ENCODE results near the gene SIVA1.
A peak's percentile ranks its signal among the peaks of the same experiment; 100 is the strongest.

The SIVA1 gene

GRCh38 chr14:104750056-104750752, 2.7 kb upstream of the SIVA1 start:
- H3K36me3 ChIP-seq (ENCODE audit: control insufficient read depth in 2 of 2, insufficient read depth in 1 of 2, low read length in 2 of 2) = peaks cover 0 to 15% of the 10 kb centered on the region in 2 experiments; a peak in 1 of 3 replicates
- no peaks in the 10 kb centered on the region; the same call in 1 of the 2 replicates for H3K4me1 ChIP-seq (ENCODE audit: control insufficient read depth, insufficient read depth, low read length)
- no peak overlapping the region for H3K4me3 ChIP-seq (ENCODE audit: low read depth, low read length)
- TF ChIP-seq ZNF670 (tag by site-specific recombination; IDR thresholded peaks at IDR 0.05; ENCODE audit: low read depth) (no peak), ZNF639 (tag by site-specific recombination; IDR thresholded peaks at IDR 0.05) (no peak), HIC1 (tag by site-specific recombination; IDR thresholded peaks at IDR 0.05) (no peak), ZNF645 (tag by site-specific recombination; IDR thresholded peaks at IDR 0.05) (no peak), ZFHX2 (tag by site-specific recombination; conservative IDR thresholded peaks at IDR 0.05) (peak; percentile 62), ZNF391 (tag by site-specific recombination; IDR thresholded peaks at IDR 0.05; ENCODE audit: borderline replicate concordance, low read depth) (no peak), ZNF707 (tag by site-specific recombination; IDR thresholded peaks at IDR 0.05) (no peak), ZNF449 (tag by site-specific recombination; IDR thresholded peaks at IDR 0.05) (no peak), ZNF223 (tag by site-specific recombination; IDR thresholded peaks at IDR 0.05) (no peak), EGR2 (tag by site-specific recombination; IDR thresholded peaks at IDR 0.05; ENCODE audit: low read depth) (0 out of 2 replicates have a peak, but pooled peaks have one; percentile 47), ZNF311 (tag by site-specific recombination; IDR thresholded peaks at IDR 0.05; ENCODE audit: borderline replicate concordance) (no peak), ZNF658 (tag by site-specific recombination; IDR thresholded peaks at IDR 0.05) (no peak), ZNF302 (tag by site-specific recombination; IDR thresholded peaks at IDR 0.05; ENCODE audit: low read depth) (no peak), ZIC2 (tag by site-specific recombination; IDR thresholded peaks at IDR 0.05) (peak; percentile 84), ZNF561 (tag by site-specific recombination; IDR thresholded peaks at IDR 0.05; ENCODE audit: borderline replicate concordance) (no peak), ZNF549 (tag by site-specific recombination; IDR thresholded peaks at IDR 0.05) (no peak), ZNF488 (tag by site-specific recombination; IDR thresholded peaks at IDR 0.05) (no peak), ZNF10 (tag by site-specific recombination; IDR thresholded peaks at IDR 0.05) (no peak), ZNF677 (tag by site-specific recombination; IDR thresholded peaks at IDR 0.05) (no peak), ZFP69B (tag by site-specific recombination; IDR thresholded peaks at IDR 0.05) (no peak), ZNF544 (tag by site-specific recombination; IDR thresholded peaks at IDR 0.05) (no peak), ZBTB17 (tag by site-specific recombination; IDR thresholded peaks at IDR 0.05) (0 out of 2 replicates have a peak, but pooled peaks have one; percentile 12), ZNF341 (tag by site-specific recombination; IDR thresholded peaks at IDR 0.05; ENCODE audit: low read depth) (no peak)
- CTCF ChIA-PET = interaction anchor here (0.7 to 1.7 kb wide), 3 partner anchors 16 to 177 kb away, joined by 3 to 5 read pairs (median 3); no protein-coding TSS in a partner anchor
- H3K27ac ChIP-seq (ENCODE audit: extremely low read depth, low read depth, low read length) = no peak overlapping the region
- POLR2A ChIA-PET = interaction anchor here (0.8 kb wide), 1 partner anchor 18 kb away, joined by 4 read pairs; no protein-coding TSS in a partner anchor
- H3K9me3 ChIP-seq (ENCODE audit: control insufficient read depth, insufficient read depth, low read depth, low read length) = no peaks in the 10 kb centered on the region
